Suprapubic skin (tissue), 4 donors: ENCODE data around the gene GNB1L. TPM values are rescaled to one million over a fixed set of nuclear protein-coding genes. Genes with fewer than 3 reads are reported as not detected.
A peak's percentile ranks its signal among the peaks of the same experiment; 100 is the strongest.

Experiments used
- DNase-seq, 2 donors: peaks; one replicate each; pipeline ENCODE4 v3.0.0-alpha.2; 2019; ENCODE audit warnings: low spot score in 2 of 2
- H3K27ac ChIP-seq: fragments of 200-600 bp; sonication (generic); one replicate; pipeline ENCODE4 v1.5.1; 2019
- H3K27me3 ChIP-seq: fragments of 200-600 bp; sonication (generic); one replicate; pipeline ENCODE4 v1.5.1; 2019
- H3K36me3 ChIP-seq: fragments of 200-600 bp; sonication (generic); one replicate; pipeline ENCODE4 v1.5.1; 2019
- H3K4me1 ChIP-seq: fragments of 200-600 bp; sonication (generic); one replicate; pipeline ENCODE4 v1.5.1; 2019
- H3K4me3 ChIP-seq: fragments of 200-600 bp; sonication (generic); one replicate; pipeline ENCODE4 v1.5.1; 2019; ENCODE audit warnings: mild to moderate bottlenecking
- H3K9me3 ChIP-seq: fragments of 200-600 bp; sonication (generic); one replicate; pipeline ENCODE4 v1.5.1; 2019
- EP300 ChIP-seq: sonication (generic); formaldehyde crosslinking; IDR thresholded peaks from one replicate; pipeline ENCODE4 v1.6.1; 2017; ENCODE audit warnings: antibody characterized with exemption
- POLR2A ChIP-seq, 2 donors: fragments of 450-650 bp; IDR thresholded peaks; one replicate each; pipeline ENCODE4 v1.6.1; 2017; ENCODE audit warnings: antibody characterized with exemption in 2 of 2, mild to moderate bottlenecking in 2 of 2, moderate library complexity in 2 of 2
- POLR2AphosphoS5 ChIP-seq, 3 donors: sonication (generic); formaldehyde crosslinking; IDR thresholded peaks; one replicate each; pipeline ENCODE4 v1.6.1; 2017; ENCODE audit warnings: antibody characterized with exemption in 3 of 3
- WGBS: methylation state at CpG from one replicate; pipeline ENCODE4 v1.1.5; 2018; 5-methylcytosine and 5-hydroxymethylcytosine counted together
- total RNA-seq, 4 donors: library from RNA; depleted of rRNA; stranded (reverse); fragments of >200 nt; gene quantifications; one replicate each; pipeline ENCODE4 v1.1.0, GENCODE V29; 2016
- TF ChIP-seq, protein P1 (sequence below), 2 donors: fragments of 200-600 bp in 1 of 2; fragments of 450-650 bp in 1 of 2; sonication (generic) in 1 of 2; IDR thresholded peaks; one replicate each; pipeline ENCODE4 v1.5.1; 2016 to 2019; ENCODE audit warnings: antibody characterized with exemption in 2 of 2, mild to moderate bottlenecking in 1 of 2, moderate library complexity in 1 of 2

Gene GNB1L
- total RNA-seq, 4 donors from 2014 or later: 6.3 to 14.6 (median 10.9) TPM

- no peaks in the 10 kb centered on the region for H3K27me3 ChIP-seq
- H3K9me3 ChIP-seq: no peaks in the 10 kb centered on the region
- H3K36me3 ChIP-seq: no peaks in the 10 kb centered on the region
- TF ChIP-seq POLR2AphosphoS5 (IDR thresholded peaks at IDR 0.05): no peak
- TF ChIP-seq EP300: no peak
- TF ChIP-seq, protein P1, sequence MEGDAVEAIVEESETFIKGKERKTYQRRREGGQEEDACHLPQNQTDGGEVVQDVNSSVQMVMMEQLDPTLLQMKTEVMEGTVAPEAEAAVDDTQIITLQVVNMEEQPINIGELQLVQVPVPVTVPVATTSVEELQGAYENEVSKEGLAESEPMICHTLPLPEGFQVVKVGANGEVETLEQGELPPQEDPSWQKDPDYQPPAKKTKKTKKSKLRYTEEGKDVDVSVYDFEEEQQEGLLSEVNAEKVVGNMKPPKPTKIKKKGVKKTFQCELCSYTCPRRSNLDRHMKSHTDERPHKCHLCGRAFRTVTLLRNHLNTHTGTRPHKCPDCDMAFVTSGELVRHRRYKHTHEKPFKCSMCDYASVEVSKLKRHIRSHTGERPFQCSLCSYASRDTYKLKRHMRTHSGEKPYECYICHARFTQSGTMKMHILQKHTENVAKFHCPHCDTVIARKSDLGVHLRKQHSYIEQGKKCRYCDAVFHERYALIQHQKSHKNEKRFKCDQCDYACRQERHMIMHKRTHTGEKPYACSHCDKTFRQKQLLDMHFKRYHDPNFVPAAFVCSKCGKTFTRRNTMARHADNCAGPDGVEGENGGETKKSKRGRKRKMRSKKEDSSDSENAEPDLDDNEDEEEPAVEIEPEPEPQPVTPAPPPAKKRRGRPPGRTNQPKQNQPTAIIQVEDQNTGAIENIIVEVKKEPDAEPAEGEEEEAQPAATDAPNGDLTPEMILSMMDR (IDR thresholded peaks at IDR 0.05): no peak
- no peak for TF ChIP-seq POLR2A (IDR thresholded peaks at IDR 0.05)
- peak in 1 of 2 donors; percentile 63 for DNase-seq
- H3K4me3 ChIP-seq: no peak overlapping the region
- H3K4me1 ChIP-seq: peaks cover 67% of the 10 kb centered on the region
- peak overlapping the region; percentile 40 for H3K27ac ChIP-seq
- WGBS: 19% methylated on average over 4 of the region's 16 CpGs
Measured at GRCh38 chr22:19887256-19887985, 32.7 kb upstream of the GNB1L start.

DNA sequence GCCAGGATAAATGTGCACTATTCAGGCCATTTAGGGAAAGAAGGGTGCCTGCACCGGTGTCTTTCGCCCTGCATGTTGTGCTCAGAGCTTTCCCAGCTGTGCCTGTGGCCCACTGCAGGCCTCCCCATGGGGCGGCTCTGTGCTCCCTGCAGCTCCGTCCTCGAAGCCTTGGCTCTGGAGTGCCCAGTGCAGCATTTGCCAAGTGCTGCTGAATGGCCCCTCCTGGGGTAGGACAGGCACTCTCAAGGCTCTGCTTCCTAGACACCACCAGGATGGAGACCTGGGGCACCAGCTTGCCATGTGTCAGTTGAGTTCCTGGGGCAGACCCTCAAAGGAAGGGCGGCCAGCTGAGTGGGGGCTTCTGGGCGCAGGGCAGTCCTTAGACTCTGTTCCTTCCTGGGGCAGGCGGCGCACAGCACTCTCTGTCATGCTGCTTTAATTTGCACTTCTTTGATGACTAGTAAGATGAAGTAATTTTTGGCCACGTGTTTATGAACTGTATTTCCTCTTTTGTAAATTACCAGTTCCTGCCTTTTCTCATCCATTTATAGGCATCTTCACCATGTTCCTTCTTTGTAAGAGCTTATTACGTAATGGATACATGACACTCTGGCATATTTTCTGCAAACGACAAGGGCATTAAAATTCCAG is 32.1 kb upstream of the GNB1L start:
- Histone ChIP-seq H3K27ac (no peak overlapping the region), H3K36me3 (no peaks in the 10 kb centered on the region), H3K4me3 (no peak overlapping the region), H3K9me3 (no peaks in the 10 kb centered on the region), H3K4me1 (peaks cover 65% of the 10 kb centered on the region), H3K27me3 (no peaks in the 10 kb centered on the region)
- peak in 1 of 2 donors; percentile 71 for DNase-seq
- TF ChIP-seq EP300 (no peak), POLR2A (IDR thresholded peaks at IDR 0.05) (no peak), POLR2AphosphoS5 (IDR thresholded peaks at IDR 0.05) (no peak)
- TF ChIP-seq, protein P1 (IDR thresholded peaks at IDR 0.05): no peak
- 35% methylated on average over 10 of the region's 12 CpGs for WGBS

GRCh38 chr22:19885841-19886592 is 31.3 kb upstream of the GNB1L start:
- peaks cover 65% of the 10 kb centered on the region for H3K4me1 ChIP-seq
- no peak for TF ChIP-seq POLR2A (IDR thresholded peaks at IDR 0.05)
- no peak for TF ChIP-seq POLR2AphosphoS5 (IDR thresholded peaks at IDR 0.05)
- WGBS: 74% methylated on average over 12 of the region's 15 CpGs
- H3K27me3 ChIP-seq: no peaks in the 10 kb centered on the region
- H3K9me3 ChIP-seq: no peaks in the 10 kb centered on the region
- DNase-seq: peak in 1 of 2 donors; percentile 60
- H3K27ac ChIP-seq: peak overlapping the region; percentile 20
- H3K36me3 ChIP-seq: no peaks in the 10 kb centered on the region
- H3K4me3 ChIP-seq: no peak overlapping the region

GRCh38 chr22:19884954-19885751 is 30.5 kb upstream of the GNB1L start:
- no peaks in the 10 kb centered on the region for H3K36me3 ChIP-seq
- no peaks in the 10 kb centered on the region for H3K27me3 ChIP-seq
- H3K4me1 ChIP-seq: peaks cover 65% of the 10 kb centered on the region
- TF ChIP-seq, protein P1 (IDR thresholded peaks at IDR 0.05): no peak
- TF ChIP-seq POLR2AphosphoS5 (IDR thresholded peaks at IDR 0.05): no peak
- no peak for TF ChIP-seq POLR2A (IDR thresholded peaks at IDR 0.05)
- TF ChIP-seq EP300: no peak
- H3K9me3 ChIP-seq: no peaks in the 10 kb centered on the region
- H3K4me3 ChIP-seq: no peak overlapping the region
- no CpG with 5 or more reads among the region's 26 CpGs for WGBS
- no peak overlapping the region for H3K27ac ChIP-seq
- peak in 1 of 2 donors; percentile 57 for DNase-seq
